GM18858 (cell line): ENCODE data around the gene RXFP1.

Experiments used
- ATAC-seq: cut with Tn5 transposase; IDR thresholded peaks from one replicate; pipeline ENCODE4 v1.9.1; 2021; ENCODE audit not compliant: unreplicated experiment

Gene RXFP1

DNA sequence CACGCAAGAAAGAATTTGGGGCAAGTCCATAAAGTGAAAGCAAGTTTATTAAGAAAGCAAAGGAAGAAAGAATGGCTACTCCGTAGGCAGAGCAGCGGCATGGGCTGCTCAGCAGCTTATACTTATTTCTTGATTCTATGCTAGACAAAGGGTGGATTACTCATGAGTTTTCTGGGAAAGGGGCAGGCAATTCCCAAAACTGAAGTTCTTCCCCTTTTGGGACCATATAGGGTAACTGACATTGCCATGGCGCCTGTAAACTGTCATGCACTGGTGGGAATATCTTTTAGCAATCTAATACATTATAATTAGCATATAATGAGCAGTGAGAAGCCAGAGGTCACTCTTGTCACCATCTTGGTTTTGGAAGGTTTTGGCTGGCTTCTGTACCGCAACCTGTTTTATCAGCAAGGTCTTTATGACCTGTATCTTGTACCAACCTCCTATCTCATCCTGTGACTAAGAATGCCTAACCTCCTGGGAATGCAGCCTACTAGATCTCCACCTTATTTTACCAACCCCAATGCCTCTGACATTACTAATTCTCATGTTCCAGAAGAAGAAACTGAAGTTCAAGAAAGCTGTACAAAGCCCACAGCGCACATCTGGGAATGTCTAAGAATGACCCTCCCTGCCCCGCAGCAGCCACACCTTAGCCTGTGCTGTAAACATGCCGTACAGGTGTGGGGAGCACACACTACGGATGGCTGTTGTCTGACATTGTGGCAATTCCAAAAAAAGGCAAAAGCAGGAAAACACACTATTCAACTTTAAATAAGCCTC lies 18.6 kb downstream of the RXFP1 start:
- no peak for ATAC-seq

DNA sequence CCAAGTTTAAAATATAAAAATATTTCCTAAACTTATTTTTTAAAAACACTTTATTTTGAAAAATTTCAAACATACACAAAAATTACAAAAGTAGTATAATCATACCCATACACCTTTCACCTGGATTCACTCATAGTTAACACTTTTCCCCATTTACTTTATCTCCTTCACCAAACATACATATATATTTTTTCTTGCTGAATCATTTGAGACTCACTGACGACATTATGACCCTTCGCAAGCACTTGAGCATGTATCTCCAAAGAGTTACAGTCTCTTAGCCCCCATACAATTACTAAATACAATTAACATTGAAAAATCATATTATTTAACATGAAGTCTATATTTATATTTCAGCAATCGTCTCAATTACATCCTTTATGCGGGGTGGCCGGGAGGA lies 19.8 kb downstream of the RXFP1 start:
- ATAC-seq, result no peak

DNA sequence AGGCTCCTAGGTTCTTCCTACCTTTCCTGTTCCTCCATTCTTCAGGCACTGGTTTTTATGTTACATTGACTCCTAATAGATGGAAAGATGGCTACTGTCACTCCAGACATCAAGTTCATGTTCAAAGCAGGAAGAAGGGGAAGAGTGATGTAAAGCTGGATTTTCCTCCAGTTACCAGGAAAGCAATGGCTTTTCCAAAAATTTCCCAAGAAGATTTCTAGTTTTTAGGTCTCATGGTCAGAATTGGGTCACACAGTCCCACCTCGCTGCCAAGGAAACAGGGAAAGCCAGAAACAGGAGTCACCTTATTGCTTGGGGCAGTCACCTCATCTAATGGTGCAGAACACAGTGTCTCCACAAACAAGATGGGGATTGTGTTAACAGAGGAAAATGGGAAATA lies 21.5 kb downstream of the RXFP1 start:
- ATAC-seq, result no peak

DNA sequence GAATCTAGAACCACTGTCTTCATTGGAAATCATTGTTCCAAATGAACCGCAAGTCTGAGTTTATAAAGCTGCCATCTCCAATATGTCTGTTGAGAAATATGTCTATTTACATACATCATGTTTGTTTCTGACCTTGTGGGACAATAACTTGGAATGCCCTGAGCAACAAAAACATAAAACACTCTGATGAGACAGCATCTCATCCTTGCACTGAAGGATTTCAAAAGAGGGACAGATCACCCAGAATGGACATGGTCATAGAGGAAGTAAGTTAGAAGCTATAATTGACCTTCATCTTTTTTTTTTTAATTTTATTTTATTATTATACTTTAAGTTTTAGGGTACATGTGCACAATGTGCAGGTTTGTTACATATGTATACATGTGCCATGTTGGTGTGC lies 22.5 kb downstream of the RXFP1 start:
- ATAC-seq, result no peak

DNA sequence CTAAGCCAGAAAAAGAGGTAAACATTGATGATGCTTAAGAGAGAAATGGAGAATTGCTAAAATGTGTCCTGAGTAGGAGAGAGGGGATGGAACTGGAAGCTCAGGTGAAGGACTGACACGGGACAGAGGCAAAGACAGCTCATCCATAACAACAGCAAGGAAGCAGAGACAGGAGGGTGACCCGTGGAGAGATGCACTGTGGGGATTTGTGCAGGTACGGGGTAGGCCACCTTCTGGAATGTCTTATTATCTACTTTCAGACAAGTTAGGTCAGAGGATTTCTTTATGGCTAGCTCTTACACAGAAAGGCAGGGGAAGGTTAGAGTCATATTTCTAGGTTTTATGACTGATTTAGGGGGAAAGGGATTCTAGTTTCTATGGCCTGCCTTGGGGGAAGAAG lies 31.7 kb downstream of the RXFP1 start:
- ATAC-seq, result no peak

DNA sequence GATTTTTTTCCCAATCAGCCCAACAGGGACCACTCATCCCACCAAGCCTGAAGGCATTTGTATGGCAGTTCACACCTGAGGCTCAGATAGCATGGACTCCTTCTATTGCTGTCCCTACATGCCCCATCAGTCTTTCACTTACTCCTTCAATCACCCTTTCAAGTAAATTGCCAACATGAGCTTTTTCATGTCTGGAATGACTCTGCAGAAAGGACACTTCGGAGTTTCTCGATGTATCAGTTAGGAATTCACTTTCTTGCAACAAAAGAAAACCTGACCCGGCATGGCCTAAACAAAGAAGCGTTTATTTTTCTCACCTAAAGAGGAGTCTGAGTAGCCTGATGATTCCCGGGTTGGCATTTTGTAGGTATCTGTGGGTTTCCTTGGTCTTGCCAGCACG lies 38.6 kb downstream of the RXFP1 start:
- ATAC-seq, result no peak

DNA sequence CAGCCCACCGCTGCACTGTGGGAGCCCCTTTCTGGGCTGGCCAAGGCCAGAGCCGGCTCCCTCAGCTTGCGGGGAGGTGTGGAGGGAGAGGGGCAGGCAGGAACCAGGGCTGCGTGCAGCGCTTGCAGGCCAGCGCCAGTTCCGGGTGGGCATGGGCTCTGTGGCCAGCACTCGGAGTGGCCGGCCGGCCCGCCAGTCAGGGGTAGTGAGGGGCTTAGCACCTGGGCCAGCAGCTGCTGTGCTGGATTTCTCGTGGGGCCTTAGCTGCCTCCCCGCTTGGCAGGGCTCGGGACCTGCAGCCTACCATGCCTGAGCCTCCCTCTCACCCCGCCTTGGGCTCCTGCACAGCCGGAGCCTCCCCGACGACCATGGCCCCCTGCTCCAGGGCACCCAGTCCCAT lies 45.2 kb downstream of the RXFP1 start:
- ATAC-seq, result no peak

DNA sequence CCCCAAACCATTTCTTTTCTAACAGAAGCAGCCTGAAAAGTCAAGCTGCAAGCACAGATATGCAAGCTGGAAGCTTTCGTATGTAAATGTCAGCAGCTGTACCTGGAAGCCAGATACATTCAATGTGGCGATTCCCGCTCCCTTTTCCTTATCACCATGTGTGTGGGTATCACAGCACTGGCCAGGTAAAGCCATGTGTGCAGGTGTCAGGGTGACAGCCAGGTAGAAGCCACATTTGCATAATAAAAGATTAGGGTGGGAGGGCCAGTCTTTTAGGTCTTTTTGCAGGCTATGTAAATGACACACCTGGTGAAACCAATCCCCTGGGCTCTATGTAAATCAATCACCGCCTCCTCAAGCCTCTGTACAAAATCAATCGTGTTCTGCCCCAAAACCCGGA lies 50.1 kb downstream of the RXFP1 start:
- ATAC-seq, result no peak

DNA sequence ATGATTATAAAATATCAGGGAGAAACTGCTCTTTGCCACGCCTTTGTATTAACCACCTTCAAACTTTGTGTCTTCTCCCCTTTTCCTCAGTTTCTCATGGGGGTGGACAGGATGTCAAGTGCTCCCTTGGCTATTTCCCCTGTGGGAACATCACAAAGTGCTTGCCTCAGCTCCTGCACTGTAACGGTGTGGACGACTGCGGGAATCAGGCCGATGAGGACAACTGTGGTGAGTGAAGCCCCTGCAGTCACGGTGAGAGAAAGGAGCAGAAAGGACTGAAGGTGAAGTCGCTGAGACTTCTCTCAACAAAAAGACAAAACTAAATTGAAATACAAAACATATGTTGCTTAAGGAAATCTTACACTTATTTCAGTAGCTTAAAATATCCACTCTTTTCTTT lies 50.9 kb downstream of the RXFP1 start:
- no peak for ATAC-seq

DNA sequence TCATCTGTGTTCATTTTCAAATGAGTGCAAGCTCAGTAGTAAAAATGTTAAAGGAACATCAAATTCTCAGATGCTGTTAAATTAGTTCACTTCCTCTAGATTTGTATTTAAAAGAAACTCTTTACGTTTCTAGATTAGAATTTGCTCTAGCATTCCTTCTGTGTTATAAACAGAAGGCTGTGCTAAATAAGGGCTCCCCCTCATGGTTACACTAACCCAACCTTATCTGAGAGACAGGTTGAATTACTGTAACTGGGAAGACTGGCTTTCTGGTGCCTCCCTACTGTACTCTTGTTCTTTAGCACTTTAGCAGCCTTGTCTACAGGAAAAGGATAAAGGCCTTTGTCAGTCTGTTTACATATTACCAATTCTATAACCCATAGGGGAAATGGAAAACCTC lies 56.8 kb downstream of the RXFP1 start:
- ATAC-seq, result no peak

DNA sequence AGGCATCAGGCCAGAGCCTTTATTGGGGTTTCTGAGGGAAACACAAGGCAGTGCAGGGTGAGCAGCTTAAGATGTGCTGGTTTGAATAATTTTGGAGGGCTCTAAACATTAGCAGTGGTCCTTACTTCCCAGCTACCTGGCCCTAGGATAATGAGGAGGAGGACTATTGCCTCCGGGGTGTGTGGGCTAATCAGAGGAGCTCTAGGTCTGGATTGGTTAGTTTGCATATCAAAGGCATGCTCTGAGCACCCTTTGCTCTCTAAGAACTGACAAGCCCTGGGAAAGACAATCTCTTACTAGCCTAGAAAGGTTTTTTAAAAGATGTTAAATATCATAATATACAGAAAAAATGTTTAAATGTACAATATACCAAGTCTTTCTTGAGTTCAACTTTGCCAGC lies 58.4 kb downstream of the RXFP1 start:
- ATAC-seq, result no peak

DNA sequence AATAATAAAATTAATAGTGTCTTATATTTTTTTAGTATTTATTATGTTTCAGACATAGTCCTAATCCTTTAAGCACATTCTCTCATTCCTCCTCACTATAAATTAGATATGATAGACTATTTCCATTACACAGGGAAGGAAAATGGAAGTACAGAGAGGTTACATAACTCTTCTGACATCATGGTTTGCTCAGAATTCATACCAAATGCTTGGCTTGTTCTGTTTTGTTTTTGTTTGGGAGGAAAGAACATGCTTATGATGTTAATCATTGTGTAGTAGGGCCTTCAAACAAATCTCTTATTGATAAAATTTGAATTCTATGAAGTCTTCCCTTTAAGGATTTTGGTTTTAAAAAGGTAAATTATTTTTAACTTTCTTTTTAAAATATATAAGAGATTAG lies 59.5 kb downstream of the RXFP1 start:
- ATAC-seq, result no peak

DNA sequence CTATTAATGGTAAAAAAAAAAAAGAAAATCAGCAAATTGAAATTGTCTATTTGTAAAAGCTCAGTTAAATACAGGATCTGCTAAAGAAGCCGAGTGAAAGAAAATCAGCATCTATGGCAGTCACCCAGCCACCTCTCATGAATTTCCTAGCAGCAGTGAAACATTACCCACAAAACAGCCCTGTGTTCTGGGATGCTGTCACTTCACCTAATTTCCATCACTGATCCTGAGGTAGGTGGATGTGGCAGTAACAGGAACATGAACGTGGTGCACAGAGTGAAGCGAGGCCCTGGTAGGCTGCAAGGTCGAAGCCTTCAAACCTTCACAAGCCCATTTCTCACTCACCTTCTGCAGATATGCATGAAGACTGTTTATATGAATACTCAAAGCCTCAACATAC lies 65.2 kb downstream of the RXFP1 start:
- no peak for ATAC-seq

DNA sequence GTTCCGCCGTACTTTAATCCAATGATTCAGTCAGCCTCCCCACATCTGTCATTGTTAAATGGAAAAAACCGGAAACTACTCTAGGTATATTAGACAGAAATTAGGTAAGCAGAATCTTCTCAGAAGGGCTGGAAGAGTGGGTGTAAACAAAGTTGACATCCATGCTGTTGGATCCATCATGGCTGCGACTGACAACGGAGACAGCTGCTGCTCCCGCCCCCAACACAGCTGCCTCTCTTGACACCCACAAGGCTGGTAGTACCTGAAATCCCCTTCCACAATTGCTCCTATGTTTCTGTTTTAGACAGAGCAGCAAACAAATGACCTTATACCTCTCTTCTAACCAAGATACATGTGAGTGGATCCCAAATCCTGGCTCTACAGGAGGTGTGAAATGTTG lies 66.6 kb downstream of the RXFP1 start:
- no peak for ATAC-seq

DNA sequence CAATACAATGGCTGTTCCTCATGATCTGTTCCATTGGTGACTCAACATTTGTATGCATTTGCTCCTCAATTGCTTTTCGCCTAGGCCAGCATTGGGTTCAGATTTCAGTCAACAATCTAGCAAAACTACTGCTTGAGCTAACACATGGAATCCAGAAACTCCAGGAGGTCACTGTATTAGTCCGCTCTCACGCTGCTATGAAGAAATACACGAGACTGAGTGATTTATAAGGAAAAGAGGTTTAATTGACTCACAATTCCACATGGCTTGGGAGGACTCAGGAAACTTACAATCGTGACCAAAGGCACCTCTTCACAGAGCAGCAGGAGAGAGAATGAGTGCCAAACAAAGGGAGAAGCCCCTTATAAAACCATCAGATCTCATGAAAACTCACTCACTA lies 67.1 kb downstream of the RXFP1 start:
- ATAC-seq, result no peak

DNA sequence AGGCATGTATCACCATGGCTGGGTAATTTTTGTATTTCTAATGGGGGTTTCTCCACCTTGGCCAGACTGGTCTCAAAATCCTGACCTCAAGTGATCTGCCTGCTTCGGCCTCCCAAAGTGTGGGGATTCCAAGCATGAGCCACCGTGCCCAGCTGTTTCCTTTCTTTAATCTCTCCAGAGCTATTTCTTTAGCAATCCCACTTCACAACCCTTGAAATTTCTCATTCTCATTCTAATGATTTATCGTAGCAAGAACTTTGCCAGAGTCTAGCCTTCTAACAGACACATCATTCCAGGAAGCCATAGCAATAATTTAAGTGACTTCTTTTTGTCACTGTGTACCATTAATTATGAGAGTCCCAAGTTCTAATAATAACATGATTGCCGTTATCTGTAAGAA lies 68.6 kb downstream of the RXFP1 start:
- no peak for ATAC-seq

DNA sequence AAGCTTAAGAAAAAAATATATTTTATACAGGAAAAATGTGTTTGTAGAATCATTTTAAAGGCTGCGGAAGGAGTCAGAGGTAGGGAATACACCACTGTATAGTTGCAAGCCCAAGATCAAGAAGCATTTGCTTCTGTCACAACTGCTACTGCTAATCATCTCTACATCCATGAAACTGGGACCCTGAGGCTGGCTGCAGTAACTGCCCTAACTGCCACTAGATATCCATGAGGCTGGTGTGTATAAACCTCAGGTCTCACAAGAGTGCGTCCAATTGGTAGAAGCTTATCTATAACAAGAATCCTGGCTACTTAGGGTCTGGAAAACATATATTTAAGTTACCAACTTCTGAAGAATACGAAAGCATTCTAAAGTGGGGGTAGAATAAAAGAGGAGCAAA lies 69.1 kb downstream of the RXFP1 start:
- ATAC-seq, result no peak

DNA sequence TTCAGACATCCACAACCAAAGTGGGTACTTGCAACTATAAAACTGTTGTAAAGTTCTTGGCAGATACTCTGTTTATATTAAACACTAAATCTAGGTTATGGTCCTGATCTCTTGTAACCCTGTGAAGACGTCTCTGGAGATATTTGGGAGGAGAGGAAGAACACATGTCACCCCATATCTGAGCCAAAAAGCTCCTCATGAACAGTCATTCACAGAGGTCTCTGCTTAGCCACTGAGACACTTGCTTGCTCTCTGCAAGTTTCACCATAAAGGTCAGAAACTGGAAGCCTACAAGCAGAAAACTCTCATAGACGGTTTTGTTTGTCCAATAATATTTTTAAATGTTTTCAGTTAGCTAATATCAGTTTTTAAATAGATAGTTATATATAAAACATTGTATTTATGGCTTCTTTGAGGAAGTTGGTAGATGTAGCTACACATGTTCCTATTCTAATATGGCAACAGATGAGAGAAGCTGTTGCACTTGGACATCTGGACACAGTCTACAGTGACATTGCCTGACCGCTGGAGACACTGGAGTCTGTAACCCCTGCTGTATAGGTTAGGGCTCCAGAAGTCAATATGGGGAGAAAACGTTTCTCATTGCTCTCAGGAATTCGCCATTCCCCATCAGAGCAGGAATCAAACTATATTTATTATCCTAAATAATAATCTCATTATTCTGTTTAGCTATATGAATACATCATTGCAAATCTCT lies 76.4 kb downstream of the RXFP1 start:
- ATAC-seq, result no peak

DNA sequence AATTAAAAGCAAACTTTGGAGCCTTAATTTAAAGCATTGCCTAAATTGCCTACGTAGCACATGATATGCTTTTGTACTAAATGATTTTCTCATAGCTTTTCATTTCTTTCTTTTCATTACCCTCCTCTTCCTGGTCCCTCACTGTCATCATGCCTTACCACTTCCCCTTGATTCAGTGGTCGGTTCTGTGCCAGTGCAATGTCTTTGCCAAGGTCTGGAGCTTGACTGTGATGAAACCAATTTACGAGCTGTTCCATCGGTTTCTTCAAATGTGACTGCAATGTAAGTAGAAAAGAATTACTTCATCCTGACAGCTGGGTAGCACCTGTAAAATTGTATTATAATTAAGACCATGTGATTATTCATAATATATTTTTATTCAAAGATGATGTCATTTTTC lies 77.5 kb downstream of the RXFP1 start:
- ATAC-seq, result no peak

DNA sequence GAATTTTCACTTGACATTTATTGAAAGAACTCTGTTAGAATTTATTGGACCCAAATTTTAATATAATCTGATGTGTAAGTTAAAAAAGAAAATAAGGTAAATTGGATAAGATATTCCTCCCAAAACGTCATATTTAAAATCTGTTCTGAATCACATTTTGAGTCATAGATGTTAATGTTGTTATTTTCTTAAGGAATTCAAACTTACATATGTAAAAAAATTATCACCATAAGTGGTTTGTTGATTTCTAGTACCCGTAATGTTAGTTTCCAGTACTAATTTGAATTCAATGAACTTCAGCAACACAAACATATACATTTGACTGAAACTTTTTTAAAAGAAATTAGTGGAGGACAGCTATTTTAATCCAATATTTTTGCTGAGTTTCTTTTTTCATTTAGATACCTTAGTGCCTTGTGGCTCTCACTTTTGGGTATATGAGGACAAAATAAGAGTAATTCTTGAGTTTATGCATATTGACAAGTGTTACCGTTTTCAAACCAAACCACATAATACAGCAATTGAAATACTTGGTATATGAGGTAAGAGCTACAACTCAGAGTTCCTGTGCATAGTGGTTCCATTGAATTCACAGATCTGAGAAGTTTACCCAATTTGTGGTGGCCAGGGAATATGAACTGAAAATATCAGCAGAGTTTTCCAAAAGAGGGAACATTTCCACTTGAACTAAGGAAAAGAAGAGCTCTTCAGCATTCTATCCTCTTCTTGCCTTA lies 78.2 kb downstream of the RXFP1 start:
- ATAC-seq, result no peak

DNA sequence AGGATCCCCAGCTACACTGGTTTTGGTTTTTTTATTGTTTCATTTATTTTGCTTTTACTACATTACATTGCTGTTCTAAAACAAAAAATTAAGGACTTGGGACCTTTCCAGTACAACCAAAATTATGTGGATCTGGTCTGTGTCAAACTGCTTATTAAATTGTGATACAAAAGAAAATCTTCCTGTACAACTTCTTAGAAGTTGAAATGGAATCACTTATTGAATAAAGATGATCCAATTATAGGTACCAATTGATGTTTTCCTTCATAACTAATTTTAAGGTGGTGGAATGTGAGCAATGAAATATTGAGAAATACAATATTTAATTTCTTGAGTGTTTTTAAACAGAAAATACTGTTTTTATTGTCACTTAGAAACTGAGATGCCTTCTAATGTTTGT lies 82.7 kb downstream of the RXFP1 start:
- ATAC-seq, result no peak

DNA sequence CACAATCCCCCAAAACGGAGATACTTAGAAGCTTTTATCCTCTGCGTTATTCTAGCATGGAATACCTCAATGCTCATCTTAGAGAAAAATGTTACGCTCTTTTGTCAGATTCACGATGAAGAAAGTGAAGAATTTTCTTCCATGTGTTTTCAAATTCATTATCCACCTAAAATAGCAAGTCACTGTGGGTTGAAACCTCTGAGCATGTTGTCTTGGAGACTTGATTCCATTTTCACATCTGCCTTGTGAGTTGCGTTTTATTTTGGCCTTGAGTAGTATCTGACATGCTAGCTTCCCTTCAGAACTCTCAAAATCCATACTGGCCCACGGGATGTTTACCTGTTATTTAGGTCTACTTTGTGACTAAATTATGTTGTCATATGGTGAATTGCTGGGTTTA lies 83.7 kb downstream of the RXFP1 start:
- ATAC-seq, result no peak
